ENCODE data around the gene ELAPOR2.
"Not testable (repeated sequence)": the region's sequence is repeated elsewhere in the genome, so short reads cannot be mapped to it uniquely, and the experiment has no call there.

Gene ELAPOR2

DNA sequence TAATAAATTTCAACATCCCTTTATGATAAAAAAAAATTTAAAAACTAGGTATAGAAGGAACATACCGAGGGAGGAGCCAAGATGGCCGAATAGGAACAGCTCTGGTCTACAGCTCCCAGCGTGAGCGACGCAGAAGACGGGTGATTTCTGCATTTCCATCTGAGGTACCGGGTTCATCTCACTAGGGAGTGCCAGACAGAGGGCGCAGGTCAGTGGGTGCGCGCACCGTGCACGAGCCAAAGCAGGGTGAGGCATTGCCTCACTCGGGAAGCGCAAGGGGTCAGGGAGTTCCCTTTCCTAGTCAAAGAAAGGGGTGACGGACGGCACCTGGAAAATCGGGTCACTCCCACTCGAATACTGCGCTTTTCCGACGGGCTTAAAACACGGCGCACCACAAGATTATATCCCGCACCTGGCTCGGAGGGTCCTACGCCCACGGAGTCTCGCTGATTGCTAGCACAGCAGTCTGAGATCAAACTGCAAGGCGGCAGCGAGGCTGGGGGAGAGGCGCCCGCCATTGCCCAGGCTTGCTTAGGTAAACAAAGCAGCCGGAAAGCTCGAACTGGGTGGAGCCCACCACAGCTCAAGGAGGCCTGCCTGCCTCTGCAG is 19.7 kb downstream of the ELAPOR2 start:
- DNase-seq = not testable (repeated sequence)

- no peak for DNase-seq
Observed at GRCh38 chr7:87038993-87039690, 20.3 kb downstream of the ELAPOR2 start.

DNA sequence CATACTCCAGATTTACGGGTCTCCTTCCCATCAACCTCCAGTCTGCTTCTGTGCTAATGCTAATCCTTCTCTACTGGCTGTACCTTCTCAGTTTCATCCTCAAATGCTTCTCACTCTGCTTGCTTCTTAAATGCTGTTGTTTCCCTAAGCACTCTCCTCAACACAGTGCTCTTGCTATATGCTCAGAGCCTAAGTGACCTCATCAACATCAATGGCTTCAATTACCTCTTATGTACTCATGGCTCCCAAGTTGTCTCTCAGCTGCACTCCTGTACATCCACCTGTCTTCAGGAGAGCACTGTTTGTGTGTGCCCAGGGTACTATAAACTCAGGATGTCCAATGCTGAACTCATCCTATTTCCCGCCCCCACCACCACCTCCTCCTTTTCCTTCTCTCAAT is 22.5 kb downstream of the ELAPOR2 start:
- no peak for DNase-seq

DNA sequence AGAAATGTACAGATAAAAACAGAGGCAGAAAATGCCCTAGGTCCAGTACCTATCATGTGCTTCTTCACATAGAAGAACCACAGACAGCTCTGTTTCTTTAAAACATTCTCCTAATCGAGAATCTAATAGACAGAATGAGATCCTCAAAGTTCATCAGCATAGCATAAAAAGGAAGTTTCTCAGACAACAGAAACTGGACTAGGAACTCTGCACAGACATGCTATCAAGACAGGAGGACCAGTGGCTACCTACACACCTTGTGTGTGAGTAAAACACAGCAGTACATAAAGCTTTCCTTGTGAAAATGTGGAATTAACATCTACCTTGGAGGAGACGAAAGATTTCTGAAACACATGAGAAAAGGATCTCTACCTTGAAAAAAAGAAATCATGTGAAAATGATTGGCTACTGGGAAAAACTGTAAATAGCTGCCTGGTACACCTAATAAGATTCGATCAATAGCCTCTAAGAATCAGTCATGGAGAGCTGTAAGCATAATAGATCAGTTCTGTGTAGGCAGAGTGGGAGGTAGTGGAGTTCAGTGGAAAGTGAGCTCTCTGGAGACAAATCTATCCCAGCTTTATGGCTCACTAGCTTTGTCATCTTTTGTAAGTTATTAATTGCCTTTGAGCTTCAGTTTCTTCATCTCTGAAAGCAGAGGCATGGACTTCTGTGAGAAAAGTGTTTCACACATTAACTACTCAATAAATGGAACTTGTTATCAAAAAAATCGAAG is 26.7 kb downstream of the ELAPOR2 start:
- no peak for DNase-seq

DNA sequence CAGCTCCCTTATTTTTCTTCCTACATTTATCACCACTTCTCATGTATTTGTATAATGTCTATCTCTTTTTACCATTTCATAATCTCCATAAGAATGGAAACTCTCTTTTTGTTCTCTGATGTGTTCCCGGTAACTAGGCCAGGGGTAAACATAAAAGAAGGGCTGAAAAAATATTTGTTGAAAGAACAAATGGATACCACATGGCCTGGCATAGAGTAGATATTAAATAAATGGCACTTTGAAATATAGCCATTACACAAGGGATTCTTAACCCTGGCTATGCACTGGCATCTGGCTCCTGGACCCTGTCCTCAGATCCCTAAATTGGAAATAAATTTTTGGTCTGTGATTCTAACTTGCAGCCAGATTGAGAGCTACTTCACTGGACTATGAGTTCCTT is 30.4 kb downstream of the ELAPOR2 start:
- DNase-seq = no peak

DNA sequence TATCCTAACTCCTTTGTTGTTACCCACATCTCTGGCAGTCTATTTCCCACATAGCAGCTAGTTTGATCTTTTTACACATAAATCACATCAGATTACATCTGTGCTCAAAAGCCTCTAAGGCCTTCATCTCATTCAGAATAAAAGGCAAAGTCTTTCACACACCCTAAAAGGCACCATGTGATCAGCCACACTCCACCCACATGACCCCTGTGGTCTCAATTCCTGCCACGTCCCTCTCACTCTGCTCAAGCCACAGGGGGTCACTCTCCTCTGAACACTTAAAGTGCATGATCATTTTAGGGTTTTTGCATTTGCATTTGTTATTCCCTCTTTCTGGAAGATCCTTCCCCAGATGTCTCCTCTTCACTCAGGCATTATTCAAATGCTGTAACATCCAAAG is 30.8 kb downstream of the ELAPOR2 start:
- no peak for DNase-seq

- DNase-seq = no peak
Observed at GRCh38 chr7:87027900-87028299, 31.6 kb downstream of the ELAPOR2 start.

GRCh38 chr7:87021285-87021684 is 38.2 kb downstream of the ELAPOR2 start:
- DNase-seq = no peak

DNA sequence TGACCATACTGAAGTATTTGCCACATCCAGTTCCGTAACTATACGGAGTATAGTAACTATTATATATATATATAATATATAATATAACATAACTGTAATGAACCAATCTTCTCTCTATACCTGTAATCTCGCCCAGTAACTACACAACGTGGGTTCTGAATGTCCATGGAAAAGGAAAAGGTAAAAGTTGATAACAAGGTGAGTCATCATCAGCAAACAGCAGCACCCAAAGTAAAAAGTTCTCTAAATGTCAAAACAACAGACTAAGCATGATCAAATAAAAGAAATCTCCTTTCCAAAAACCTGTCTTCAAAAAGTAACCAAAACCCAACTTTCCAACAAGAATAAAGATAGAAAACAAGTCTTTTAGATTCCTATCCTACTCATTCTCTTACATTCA is 42.8 kb downstream of the ELAPOR2 start:
- no peak for DNase-seq

GRCh38 chr7:87013840-87014190 is 45.6 kb downstream of the ELAPOR2 start:
- DNase-seq = no peak

GRCh38 chr7:87013136-87013839 is 46.2 kb downstream of the ELAPOR2 start:
- DNase-seq = no peak

All from stimulated activated naive CD4-positive, alpha-beta T cell treated with Interleukin-2 at 50 U/mL for 16 hours (primary cell).